Endothelial cell of umbilical vein (primary cell): Measurements from ENCODE around the gene RPS6KA1. TPM values are rescaled to one million over a fixed set of nuclear protein-coding genes. Genes with fewer than 3 reads are reported as not detected.

Experiments used
- BruUV-seq: library from RNA; stranded (reverse); fragments of 400-500 nt; replicated peaks from 2 replicates; lab custom pipeline; 2021; lab: Mats Ljungman, UMichigan
- CTCF ChIA-PET: fragments of 300-600, 350-600 bp; sonication (Branson Sonifier 250); formaldehyde crosslinking; loops from one replicate; lab custom pipeline; 2021; ENCODE audit warnings: antibody characterized with exemption, inconsistent platforms; lab: Charles Lee
- POLR2A ChIA-PET: fragments of 300-600, 350-600 bp; sonication (Branson Sonifier 250); formaldehyde crosslinking; loops from one replicate; lab custom pipeline; 2021; ENCODE audit warnings: antibody characterized with exemption, inconsistent platforms; lab: Charles Lee
- DNase-seq: peaks from one replicate; pipeline ENCODE4 v3.0.0-alpha.2; 2011; ENCODE audit warnings: low read depth, low spot score
- FAIRE-seq: peaks from 2 replicates; lab custom pipeline; 2011; peaks lifted over from hg19 to GRCh38; lab: Jason Lieb, UNC
- H2AFZ ChIP-seq: 2 replicates; pipeline ENCODE4 v1.6.0; 2012; ENCODE audit warnings: low read depth, low read length, control low read depth, inconsistent platforms
- H3K27ac ChIP-seq: 2 replicates; pipeline ENCODE4 v1.5.1; 2011; ENCODE audit warnings: low read depth, mild to moderate bottlenecking, control low read depth, low read length, moderate library complexity; ENCODE audit not compliant: insufficient read depth
- H3K27me3 ChIP-seq, 2 experiments: 2 replicates each; pipeline versions ENCODE4 v1.6.0 to v1.6.1; 2011; ENCODE audit warnings: low read length in 2 of 2, mixed read lengths in 1 of 2; ENCODE audit not compliant: control insufficient read depth in 2 of 2, insufficient read depth in 2 of 2
- H3K36me3 ChIP-seq, 2 experiments: 2 replicates in 1 of 2; 3 replicates in 1 of 2; pipeline ENCODE4 v1.5.1; 2011; ENCODE audit warnings: low read length in 2 of 2, mild to moderate bottlenecking in 1 of 2, moderate library complexity in 1 of 2; ENCODE audit not compliant: control insufficient read depth in 2 of 2, insufficient read depth in 2 of 2; ENCODE audit errors: extremely low read depth in 1 of 2
- H3K4me1 ChIP-seq: 3 replicates; pipeline ENCODE4 v1.5.1; 2011; ENCODE audit warnings: mild to moderate bottlenecking, low read length; ENCODE audit not compliant: control insufficient read depth, insufficient read depth; ENCODE audit errors: extremely low read depth
- H3K4me2 ChIP-seq: 2 replicates; pipeline ENCODE4 v1.6.1; 2011; ENCODE audit warnings: low read length, control low read depth, mixed read lengths; ENCODE audit not compliant: insufficient read depth
- H3K4me3 ChIP-seq, 3 experiments: fragments of 200-600 bp in 1 of 3; sonication (generic), shearing (Covaris generic) in 1 of 3; replicated peaks in 1 of 3; 2 replicates each; pipeline ENCODE4 v1.5.1; 2011 to 2016; ENCODE audit warnings: control low read depth in 3 of 3, low read length in 3 of 3, mild to moderate bottlenecking in 2 of 3, inconsistent platforms in 1 of 3, low read depth in 1 of 3, moderate library complexity in 1 of 3; ENCODE audit not compliant: insufficient read depth in 1 of 3
- H3K79me2 ChIP-seq: 2 replicates; pipeline ENCODE4 v1.6.0; 2012; ENCODE audit warnings: low read length, inconsistent platforms; ENCODE audit not compliant: control insufficient read depth, insufficient read depth
- H3K9ac ChIP-seq: replicated peaks from 2 replicates; pipeline ENCODE3; 2011; ENCODE audit warnings: low read length, control low read depth; ENCODE audit not compliant: insufficient read depth; ENCODE audit errors: extremely low read depth
- H3K9me1 ChIP-seq: replicated peaks from 3 replicates; pipeline ENCODE4 v1.6.0; 2011; ENCODE audit warnings: mild to moderate bottlenecking, low read length; ENCODE audit not compliant: control insufficient read depth, insufficient read depth; ENCODE audit errors: extremely low read depth
- H3K9me3 ChIP-seq: replicated peaks from 2 replicates; pipeline ENCODE4 v1.5.1; 2012; ENCODE audit warnings: low read length, inconsistent platforms; ENCODE audit not compliant: control insufficient read depth, insufficient read depth
- H4K20me1 ChIP-seq: replicated peaks from 2 replicates; pipeline ENCODE3; 2011; ENCODE audit warnings: mild to moderate bottlenecking, low read length; ENCODE audit not compliant: control insufficient read depth, insufficient read depth; ENCODE audit errors: extremely low read depth
- CTCF ChIP-seq, 2 donors: IDR thresholded peaks; 1 replicate in 1 of 2; 2 replicates in 1 of 2; pipeline ENCODE4 v1.5.1; 2011; ENCODE audit warnings: low read length in 2 of 2, mild to moderate bottlenecking in 2 of 2, moderate library complexity in 2 of 2, control low read depth in 1 of 2, inconsistent platforms in 1 of 2, low read depth in 1 of 2; ENCODE audit not compliant: insufficient read depth in 1 of 2; ENCODE audit errors: extremely low read depth in 1 of 2
- EZH2 ChIP-seq: IDR thresholded peaks from 2 replicates; pipeline ENCODE4 v1.6.1; 2012; ENCODE audit warnings: borderline replicate concordance, low read depth, mild to moderate bottlenecking, moderate library complexity, low read length, inconsistent platforms; ENCODE audit not compliant: severe bottlenecking
- FOS ChIP-seq: IDR thresholded peaks from 2 replicates; pipeline ENCODE4 v1.6.1; 2011; ENCODE audit warnings: mild to moderate bottlenecking, low read length, moderate library complexity, borderline replicate concordance; ENCODE audit not compliant: insufficient read depth
- GATA2 ChIP-seq: IDR thresholded peaks from 2 replicates; pipeline ENCODE4 v1.7.0; 2011; ENCODE audit warnings: low read depth, mild to moderate bottlenecking, moderate library complexity, mixed read lengths, low read length; ENCODE audit not compliant: insufficient read length, insufficient read depth
- JUN ChIP-seq: IDR thresholded peaks from 2 replicates; pipeline ENCODE4 v1.6.1; 2011; ENCODE audit warnings: borderline replicate concordance, low read depth; ENCODE audit not compliant: insufficient read length, insufficient read depth
- MAX ChIP-seq: IDR thresholded peaks from 2 replicates; pipeline ENCODE4 v1.6.1; 2011; ENCODE audit not compliant: insufficient read depth, insufficient read length
- MYC ChIP-seq: IDR thresholded peaks from one replicate; pipeline ENCODE4 v1.6.1; 2011; ENCODE audit warnings: mild to moderate bottlenecking, low read depth, low read length
- POLR2A ChIP-seq: IDR thresholded peaks from 2 replicates; pipeline ENCODE4 v1.6.1; 2012; ENCODE audit warnings: low read depth, mild to moderate bottlenecking, control low read depth, low read length
- POLR2AphosphoS5 ChIP-seq: IDR thresholded peaks from 2 replicates; pipeline ENCODE4 v1.6.1; 2012; ENCODE audit warnings: low read depth, mild to moderate bottlenecking, control low read depth, low read length, moderate library complexity; ENCODE audit not compliant: insufficient read depth
- dilution Hi-C: fragments of 300-500 bp; cut with MboI; formaldehyde crosslinking; loops from one replicate; pipeline ENCODE4 v1.15.0; 2019; ENCODE audit warnings: low sequenced_read_pairs; ENCODE audit not compliant: extremely low pct_ligation_motif_present
- intact Hi-C: fragments of 100-400 bp; cut with micrococcal nuclease; formaldehyde crosslinking; loops from one replicate; pipeline ENCODE4 v1.10.0; 2022
- polyA plus RNA-seq, 4 experiments: library from polyadenylated mRNA; depleted of rRNA in 3 of 4; stranded (reverse) in 3 of 4; unstranded in 1 of 4; fragments of >200 nt; gene quantifications; 2 replicates each; pipeline versions ENCODE4 v1.2.1 to v1.2.3, GENCODE V29; 2011 to 2012; ENCODE audit warnings: missing spikeins in 1 of 4
- total RNA-seq: library from RNA; stranded (reverse); gene quantifications from 2 replicates; pipeline ENCODE4 v1.2.3, GENCODE V29; 2021

RPS6KA1 gene
- total and polyA plus RNA-seq, 2 donors (not counting 3 experiments of a cell fraction or from before 2014, with no cell fraction given), result 6.7 to 15.5 TPM

GRCh38 chr1:26538480-26539412 is 9.2 kb downstream of the RPS6KA1 start:
- no peak for TF ChIP-seq POLR2AphosphoS5
- peak; percentile 62 to 73 for TF ChIP-seq CTCF (IDR thresholded peaks at IDR 0.05; ENCODE audit: extremely low read depth in 1 of 2, insufficient read depth in 1 of 2, low read depth in 1 of 2, low read length in 2 of 2)
- no peak overlapping the region for H3K4me3 ChIP-seq
- H3K9ac ChIP-seq, result no peak overlapping the region
- FAIRE-seq, result peak; percentile 73
- no peaks in the 10 kb centered on the region for H3K27me3 ChIP-seq
- H3K27ac ChIP-seq, result no peak overlapping the region
- ChIA-PET CTCF (interaction anchor here (0.6 to 3.0 kb wide), 21 partner anchors 9 to 286 kb away, joined by 3 to 30 read pairs (median 5); partner anchors contain the start of gene RPS6KA1), POLR2A (interaction anchor here (0.5 kb wide), 1 partner anchor 144 kb away, joined by 6 read pairs; no protein-coding TSS in a partner anchor)
- H3K79me2 ChIP-seq, result no peaks in the 10 kb centered on the region
- peak; percentile 33 for DNase-seq
- no peaks in the 10 kb centered on the region for H4K20me1 ChIP-seq
- intact Hi-C loops (no loop called here), dilution Hi-C loops (no loop called here)
- H3K9me3 ChIP-seq, result no peaks in the 10 kb centered on the region
- peaks cover 2% of the 10 kb centered on the region for H3K4me1 ChIP-seq
- no TSS peak for BruUV-seq
- H3K36me3 ChIP-seq, result no peaks in the 10 kb centered on the region
- H2AFZ ChIP-seq, result no peak overlapping the region
- H3K4me2 ChIP-seq, result no peak overlapping the region
- no peaks in the 10 kb centered on the region for H3K9me1 ChIP-seq

- H2AFZ ChIP-seq, result no peak overlapping the region
- H3K9ac ChIP-seq, result no peak overlapping the region
- no peak overlapping the region for H3K4me2 ChIP-seq
- no peaks in the 10 kb centered on the region for H3K27me3 ChIP-seq
- intact Hi-C loops (no loop called here), dilution Hi-C loops (no loop called here)
- TF ChIP-seq MAX (no peak), EZH2 (no peak), JUN (no peak), POLR2A (no peak), CTCF (IDR thresholded peaks at IDR 0.05; ENCODE audit: extremely low read depth in 1 of 2, insufficient read depth in 1 of 2, low read depth in 1 of 2, low read length in 2 of 2) (no peak), GATA2 (no peak), POLR2AphosphoS5 (no peak), FOS (no peak), MYC (no peak)
- no peak overlapping the region for H3K4me3 ChIP-seq
- H3K9me1 ChIP-seq, result no peaks in the 10 kb centered on the region
- no peaks in the 10 kb centered on the region for H3K9me3 ChIP-seq
- no TSS peak for BruUV-seq
- POLR2A ChIA-PET, result no interaction called here
- CTCF ChIA-PET, result interaction anchor here (1.0 to 3.0 kb wide), 7 partner anchors 11 to 249 kb away, joined by 4 to 30 read pairs (median 5); partner anchors contain the start of gene RPS6KA1
- H3K27ac ChIP-seq, result no peak overlapping the region
- H3K79me2 ChIP-seq, result no peaks in the 10 kb centered on the region
- no peaks in the 10 kb centered on the region for H3K36me3 ChIP-seq
- FAIRE-seq (no peak), DNase-seq (no peak)
- H3K4me1 ChIP-seq, result peaks cover 2% of the 10 kb centered on the region
- no peaks in the 10 kb centered on the region for H4K20me1 ChIP-seq
Measured at GRCh38 chr1:26539722-26540121, 10.2 kb downstream of the RPS6KA1 start.
